CD4-positive, alpha-beta T cell treated with Interleukin-17A for 4 hours (primary cell): ENCODE results near the gene ABHD4.
"Not testable (repeated sequence)": the region's sequence is repeated elsewhere in the genome, so short reads cannot be mapped to it uniquely, and the experiment has no call there.

ENCODE experiments used
- DNase-seq: peaks from one replicate; pipeline ENCODE4 v3.0.0-alpha.2; 2020; ENCODE audit warnings: mixed read lengths

ABHD4 gene

GRCh38 chr14:22589096-22589839, 8.8 kb upstream of the ABHD4 start, which contains the start of gene DAD1:
DAD1 (minus strand) TSS chr14:22589224; CDS start chr14:22589157, 67 bp downstream.
- DNase-seq = peak; percentile 99

DNA sequence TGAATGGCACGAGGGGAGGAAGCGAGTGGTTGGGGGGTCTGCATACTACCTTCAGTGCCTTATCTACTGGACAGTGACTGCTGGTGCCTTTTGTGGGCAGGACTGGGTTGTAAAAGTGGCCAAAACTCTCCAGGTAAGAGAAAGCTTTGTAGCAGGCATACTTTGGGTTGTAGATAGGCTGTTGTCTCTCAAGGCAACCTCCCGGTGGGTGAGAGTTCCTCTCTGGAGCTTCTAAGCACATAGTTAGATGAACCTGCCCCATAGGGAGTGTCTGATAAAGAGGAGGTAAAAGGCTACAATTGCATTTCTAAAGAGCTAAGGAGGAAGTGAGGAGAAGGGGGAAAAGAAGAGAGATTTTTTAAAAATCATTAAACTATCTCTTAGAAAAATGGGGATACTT, 4.9 kb upstream of the ABHD4 start:
- DNase-seq = no peak

GRCh38 chr14:22593601-22594000, 4.5 kb upstream of the ABHD4 start:
- no peak for DNase-seq

DNA sequence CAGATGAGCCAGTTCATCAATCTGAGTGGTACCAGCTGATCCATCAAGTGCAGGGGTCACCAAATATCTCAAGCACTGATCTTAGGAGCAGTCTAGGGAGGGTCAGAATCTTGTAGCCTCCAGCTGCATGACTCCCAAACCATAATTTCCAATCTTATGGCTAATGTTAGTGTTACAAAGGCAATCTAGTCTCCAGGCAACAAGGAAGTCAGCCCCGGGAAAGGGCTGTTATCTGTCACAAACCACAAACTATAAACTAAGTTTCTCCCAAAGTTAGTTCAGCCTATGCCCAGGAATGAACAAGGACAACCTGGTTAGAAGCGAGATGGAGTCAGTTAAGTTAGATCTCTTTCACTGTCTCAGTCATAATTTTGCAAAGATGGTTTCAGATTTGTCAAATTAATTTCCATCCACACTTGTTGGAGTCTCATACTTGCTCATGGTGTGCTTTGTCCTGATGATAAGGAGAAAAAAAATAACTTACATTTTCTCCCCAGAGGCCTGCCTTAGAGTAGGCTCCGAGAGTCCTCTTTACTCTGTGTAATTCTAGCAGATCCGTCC, 3.9 kb upstream of the ABHD4 start:
- no peak for DNase-seq

DNA sequence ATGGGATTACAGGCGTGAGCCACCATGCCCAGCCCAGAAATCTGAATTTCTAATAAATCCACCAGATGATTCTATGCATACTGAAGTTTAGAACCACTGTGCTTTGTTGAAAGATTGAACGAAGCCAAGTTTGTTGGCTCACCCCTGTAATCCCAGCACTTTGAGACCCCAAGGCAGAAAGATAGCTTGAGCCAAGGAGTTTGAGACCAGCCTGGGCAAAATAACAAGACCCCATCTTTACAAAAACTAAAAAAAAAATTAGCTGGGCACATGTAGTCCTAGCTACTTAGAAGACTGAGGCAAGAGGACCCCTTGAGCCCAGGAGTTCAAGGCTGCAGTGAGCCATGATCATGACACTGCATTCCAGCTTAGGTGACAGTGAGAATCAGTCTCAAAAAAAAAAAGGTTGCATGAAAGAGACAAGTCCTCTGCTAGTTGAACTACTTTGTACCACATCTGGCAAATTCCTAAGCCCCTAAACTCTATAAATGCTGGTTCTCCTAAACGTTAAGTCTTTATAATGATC, 1.7 kb upstream of the ABHD4 start:
- no peak for DNase-seq

GRCh38 chr14:22597265-22597664, 835 bp upstream of the ABHD4 start:
- no peak for DNase-seq

DNA sequence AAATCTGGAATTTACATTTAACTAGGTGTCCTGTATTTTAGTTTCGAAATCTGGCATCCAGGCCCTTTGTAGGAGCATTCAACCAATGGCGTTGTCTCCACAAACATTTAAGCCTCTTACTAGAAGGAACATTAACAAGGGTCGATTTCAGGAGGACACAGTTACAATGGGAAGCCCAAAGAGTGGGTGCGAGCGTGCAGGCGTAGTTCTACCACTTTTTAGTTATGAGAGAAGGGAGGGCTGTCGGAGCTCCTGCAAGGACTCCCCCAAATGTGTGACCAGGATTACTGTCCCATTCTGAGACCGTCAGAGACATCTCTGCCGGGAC, 365 bp upstream of the ABHD4 start:
- no peak for DNase-seq

DNA sequence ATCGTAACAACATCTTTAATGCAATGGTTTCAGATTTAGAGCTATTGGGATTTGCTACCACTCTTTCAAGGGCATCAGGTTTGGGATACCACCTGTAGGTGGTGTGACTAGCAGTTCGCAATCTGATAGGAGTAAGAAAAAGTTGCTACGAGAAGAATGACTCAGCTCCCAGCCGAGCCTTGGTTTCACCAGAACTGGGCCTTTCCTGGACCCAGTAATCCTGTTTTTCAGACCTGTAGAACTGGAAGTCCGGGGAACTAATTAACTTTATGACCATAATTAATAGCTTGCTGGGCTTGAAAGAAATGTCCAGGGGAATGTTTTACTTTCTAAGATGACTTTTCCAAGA, 770 bp downstream of the ABHD4 start:
- peak; percentile 51 for DNase-seq

DNA sequence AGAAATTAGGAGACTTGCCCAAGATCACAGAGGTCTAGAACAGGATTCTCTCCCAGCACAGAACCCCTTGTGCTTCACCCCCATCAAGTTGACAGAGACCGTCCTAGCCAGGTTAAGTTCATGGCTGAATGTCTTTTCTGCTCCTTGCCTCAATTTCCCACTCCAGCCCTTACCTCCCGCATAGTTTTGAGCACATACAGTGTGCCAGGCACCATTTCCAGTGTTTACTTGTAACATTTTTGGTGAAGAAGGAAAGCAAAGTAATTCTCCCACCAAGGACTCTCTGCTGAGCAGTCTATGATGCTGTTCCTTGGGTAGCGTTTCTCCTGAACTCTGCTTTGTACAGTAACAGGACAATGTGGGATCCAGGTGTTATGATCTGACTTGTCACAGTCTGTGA, 1.2 kb downstream of the ABHD4 start:
- DNase-seq = no peak

DNA sequence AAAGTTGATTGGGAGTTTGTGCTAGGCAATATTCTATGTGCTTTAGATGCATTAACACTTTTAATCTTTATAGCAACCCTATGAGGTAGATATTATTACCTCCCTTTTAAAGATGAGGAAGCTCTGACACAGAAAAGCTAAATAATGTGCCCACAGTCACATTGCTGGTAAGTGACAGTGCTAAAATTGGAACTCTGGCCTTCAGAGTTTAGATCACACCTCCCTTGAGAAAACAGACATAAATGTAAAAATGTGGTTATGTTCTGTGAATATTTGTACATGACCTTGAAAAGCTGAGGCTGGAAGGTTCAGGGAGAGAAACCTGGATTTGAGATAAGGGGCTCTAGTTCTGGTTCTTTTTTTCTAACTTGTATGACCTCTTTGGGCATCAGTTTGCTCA, 1.9 kb downstream of the ABHD4 start:
- no peak for DNase-seq

DNA sequence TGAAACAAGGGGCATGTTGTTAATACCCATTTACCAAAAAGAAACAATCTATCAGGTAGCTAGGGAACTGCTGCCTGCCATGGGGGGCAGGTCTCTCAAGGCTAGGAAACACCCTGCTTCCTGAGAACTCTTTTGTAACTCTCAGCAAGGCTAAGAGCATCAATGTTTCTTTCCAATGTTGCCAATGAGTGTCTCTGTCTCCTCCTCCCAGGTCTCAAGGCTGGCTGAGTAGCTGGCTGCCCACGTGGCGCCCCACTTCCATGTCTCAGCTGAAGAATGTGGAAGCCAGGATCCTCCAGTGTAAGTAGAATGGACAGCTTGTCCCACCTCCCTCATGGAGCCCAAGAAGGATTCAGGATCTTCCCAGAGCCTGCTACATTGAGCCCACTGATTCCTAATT, 3.4 kb downstream of the ABHD4 start:
- no peak for DNase-seq

DNA sequence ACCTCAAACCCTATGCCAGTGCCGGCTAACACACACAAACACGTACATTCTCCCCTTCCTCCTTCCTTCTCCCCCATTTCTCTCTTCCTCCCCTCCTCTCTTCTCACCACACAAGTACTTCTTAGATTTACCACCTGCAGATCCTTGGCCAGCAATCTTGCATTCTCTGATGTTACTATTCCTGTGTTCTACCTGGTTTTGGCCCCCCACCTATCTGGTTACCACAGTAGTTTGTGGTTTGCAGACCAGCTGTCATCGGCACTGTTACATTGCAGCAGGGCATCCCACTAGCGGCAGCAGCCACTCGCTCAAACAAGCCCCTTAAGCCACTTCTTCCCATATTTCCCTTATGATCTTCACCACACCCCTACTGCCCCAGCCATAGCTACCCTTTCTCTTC, 3.9 kb downstream of the ABHD4 start:
- DNase-seq = no peak

DNA sequence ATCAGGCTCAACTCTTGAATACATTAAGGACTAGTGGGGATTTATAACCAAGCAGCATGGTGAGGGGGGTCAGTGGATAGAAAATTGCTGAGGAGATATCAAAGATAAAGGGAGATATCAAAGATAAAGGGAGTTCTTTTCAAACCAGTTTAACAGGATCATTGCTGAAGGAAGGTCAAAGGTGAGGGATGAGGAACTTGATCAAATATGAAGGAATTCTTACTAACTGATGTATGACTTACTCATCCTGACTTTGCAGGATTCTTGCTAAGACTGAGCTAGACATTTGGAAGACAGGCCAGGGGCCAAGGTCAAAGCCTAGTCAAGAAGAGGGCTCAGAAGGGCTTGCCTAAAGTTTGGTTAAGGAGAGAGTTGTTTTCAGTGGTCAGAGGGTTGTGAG, 4.8 kb downstream of the ABHD4 start:
- DNase-seq = no peak

DNA sequence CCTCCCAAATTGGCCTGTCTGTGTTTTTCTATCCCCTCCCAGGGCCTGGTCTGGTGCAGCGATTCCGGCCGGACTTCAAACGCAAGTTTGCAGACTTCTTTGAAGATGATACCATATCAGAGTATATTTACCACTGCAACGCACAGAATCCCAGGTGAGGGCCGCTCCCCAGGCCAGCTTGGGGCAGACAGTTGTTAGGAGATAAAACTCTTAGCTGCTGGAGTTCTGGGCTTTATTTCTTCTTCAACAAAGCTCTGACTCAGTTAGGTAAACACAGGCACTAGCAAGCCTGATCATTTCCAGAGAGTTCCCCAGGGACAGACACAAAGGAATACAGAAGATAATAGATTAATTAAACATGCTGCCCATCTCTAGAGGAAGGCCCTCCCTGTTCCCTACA, 8.3 kb downstream of the ABHD4 start:
- DNase-seq = no peak

- DNase-seq = no peak
Observed at GRCh38 chr14:22607291-22607690, 9.2 kb downstream of the ABHD4 start.

DNA sequence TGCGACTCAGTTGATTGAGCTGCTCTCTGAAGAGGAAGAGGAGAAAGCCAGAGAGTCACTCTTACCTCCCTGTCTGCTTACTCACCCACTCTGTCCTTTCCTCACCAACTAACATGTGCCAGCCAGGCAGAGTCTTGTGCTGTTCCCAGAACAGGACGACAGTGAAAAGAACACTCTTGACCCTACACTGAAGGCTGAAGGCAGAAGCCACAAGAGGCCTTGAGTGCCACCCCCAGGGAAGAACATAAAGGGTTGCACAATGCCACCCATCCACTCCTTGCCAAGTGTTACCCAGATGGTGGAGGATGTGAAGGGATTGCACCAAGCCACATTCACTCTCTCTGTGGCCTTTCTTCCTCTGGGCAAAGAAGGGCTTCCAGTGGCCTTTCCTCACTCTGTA, 12.8 kb downstream of the ABHD4 start:
- DNase-seq = no peak

DNA sequence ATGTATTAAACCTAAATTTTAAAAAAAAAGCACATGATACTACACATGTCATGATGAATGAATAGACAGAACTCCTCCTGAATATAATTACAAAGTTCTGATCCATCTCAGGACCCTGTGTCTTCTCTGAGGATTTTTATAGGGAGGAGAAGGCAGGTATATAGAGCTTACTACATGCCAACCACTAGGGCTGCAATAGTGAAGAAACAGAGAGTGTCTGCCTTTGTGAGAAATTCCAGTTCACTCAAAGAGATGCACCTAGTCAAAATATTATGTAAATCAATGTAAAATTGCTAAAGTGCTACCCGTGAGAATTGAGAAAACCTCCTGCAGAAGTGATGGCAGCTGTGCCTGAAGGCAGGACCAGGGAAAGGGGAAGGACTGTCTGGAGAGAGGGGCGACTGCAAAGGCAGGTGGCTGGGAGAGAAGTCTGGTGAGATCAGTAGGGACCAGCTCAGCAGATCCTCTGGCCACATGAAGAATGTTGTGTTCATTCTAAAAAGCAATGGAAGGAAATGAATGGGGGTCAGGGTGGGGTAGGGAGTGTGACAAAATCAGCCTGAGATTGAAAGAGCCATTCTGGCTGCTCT, 15.1 kb downstream of the ABHD4 start:
- no peak for DNase-seq

GRCh38 chr14:22613736-22614239, 15.7 kb downstream of the ABHD4 start:
- DNase-seq = no peak

DNA sequence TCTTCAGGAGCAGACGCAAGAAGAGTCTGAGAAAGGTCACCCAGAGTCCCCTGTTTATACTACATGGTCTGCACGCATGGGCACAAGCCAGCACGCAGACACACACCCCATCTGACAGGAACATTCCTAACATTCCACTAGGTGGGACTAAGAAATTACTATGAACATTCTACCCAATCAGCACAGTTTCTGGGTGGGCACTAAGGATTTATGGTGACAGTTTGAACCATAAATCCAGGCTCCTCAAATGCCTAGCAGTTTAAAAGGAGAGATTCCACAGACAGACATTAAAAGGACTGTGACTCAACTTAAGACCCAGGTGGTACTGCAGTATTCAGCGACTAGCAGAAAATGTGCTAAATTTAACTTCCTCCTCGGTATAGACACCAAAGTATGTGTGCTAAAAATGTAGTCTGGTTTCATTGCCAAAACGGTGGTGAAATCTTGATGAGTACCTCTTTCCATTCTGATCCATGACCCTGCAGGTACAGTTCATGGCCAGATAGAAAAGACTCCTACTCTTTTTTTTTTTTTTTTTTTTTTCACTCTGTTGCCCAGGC, 16.2 kb downstream of the ABHD4 start:
- no peak for DNase-seq

GRCh38 chr14:22615765-22616164, 17.7 kb downstream of the ABHD4 start:
- DNase-seq = not testable (repeated sequence)

DNA sequence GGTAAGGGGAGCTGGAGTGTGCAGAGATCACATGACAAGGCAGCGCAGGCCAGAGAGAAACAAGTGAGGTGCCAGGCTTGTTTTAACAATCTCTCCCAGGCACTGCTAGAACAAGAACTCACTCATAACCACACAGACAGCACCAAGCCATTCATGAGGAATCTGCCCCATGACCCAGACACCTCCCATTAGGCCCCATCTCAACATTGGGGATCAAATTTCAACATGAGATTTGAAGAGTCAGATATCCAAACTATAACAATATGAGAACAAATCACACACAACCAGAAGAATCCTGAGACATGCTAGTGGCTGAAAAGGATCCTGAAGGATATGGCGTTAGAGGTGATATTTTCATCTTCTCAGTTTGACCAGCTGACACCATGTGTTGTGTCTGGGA, 24.2 kb downstream of the ABHD4 start:
- no peak for DNase-seq

DNA sequence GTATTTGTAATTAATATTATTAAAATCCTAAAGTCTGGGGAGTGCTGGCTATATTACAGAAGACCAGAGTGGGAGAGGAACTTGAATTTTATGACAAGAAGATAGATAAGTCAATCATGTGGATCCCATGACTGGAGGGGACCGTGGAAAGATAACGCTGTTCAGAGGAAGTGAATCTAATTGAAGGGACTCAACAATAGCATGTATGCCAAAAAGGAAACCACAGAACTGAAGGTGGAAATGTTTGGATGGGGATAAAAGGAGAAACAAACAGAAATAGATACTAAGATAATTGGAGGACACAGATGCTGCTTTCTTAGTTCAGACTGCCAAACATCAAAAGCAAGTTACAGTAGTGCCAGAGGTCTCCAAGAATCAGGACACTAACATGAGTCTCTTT, 24.9 kb downstream of the ABHD4 start:
- no peak for DNase-seq

- no peak for DNase-seq
Observed at GRCh38 chr14:22626590-22626989, 28.5 kb downstream of the ABHD4 start.
